ENCODE results near the gene FBLL1.

DNA sequence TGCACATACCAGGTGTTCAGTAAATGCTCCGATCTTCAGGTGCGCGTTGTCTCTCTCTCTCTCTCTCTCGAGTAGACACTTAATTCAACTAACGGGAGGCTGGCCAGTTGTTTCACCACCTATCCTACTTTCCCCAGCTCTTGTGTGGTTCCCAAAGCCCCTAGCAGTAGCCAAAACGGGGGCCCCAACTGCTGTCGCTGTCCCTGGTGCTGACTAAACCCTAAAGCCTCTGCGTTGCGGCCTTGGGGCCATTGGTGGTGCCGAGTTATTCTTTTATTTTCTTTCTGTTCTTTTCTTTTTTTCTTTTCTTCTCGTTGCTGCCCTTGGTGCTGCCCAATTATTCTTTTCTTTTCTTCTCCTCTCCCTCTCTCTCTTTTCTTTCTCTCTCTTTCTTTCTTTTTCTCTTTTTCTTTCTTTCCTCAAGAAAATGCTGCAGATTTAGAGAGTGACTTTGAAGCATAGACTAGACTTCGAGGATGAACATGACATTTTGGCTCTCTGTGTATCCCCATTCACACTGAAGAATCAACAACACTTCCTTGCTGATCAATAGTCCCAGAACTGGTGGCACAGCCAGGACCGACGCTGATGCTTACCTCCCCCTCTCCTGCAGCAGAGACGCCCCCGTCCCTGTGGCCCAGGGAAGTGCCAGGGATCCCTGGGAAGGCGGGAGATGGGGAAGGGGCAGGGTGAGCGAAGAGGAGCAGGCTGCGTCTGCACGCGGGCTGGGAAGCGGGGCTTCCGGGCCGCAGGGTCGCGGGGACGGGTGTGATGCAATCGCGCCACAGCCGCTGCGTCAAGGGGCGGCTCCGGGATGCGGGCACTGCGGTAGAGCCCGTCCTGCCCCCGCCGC is at the start of gene FBLL1:
- TF ChIP-seq, protein P1, sequence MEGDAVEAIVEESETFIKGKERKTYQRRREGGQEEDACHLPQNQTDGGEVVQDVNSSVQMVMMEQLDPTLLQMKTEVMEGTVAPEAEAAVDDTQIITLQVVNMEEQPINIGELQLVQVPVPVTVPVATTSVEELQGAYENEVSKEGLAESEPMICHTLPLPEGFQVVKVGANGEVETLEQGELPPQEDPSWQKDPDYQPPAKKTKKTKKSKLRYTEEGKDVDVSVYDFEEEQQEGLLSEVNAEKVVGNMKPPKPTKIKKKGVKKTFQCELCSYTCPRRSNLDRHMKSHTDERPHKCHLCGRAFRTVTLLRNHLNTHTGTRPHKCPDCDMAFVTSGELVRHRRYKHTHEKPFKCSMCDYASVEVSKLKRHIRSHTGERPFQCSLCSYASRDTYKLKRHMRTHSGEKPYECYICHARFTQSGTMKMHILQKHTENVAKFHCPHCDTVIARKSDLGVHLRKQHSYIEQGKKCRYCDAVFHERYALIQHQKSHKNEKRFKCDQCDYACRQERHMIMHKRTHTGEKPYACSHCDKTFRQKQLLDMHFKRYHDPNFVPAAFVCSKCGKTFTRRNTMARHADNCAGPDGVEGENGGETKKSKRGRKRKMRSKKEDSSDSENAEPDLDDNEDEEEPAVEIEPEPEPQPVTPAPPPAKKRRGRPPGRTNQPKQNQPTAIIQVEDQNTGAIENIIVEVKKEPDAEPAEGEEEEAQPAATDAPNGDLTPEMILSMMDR (conservative IDR thresholded peaks at IDR 0.05; ENCODE audit: low read depth, low read length) = no peak
- TF ChIP-seq EZH2 (IDR thresholded peaks at IDR 0.05; ENCODE audit: borderline replicate concordance, low read depth, low read length, poor library complexity, severe bottlenecking) = peak; percentile 50

Measured in A673 (cell line).